Frontal cortex (tissue), 4 donors: ENCODE measurements around the gene MCAT. TPM values are rescaled to one million over a fixed set of nuclear protein-coding genes. Genes with fewer than 3 reads are reported as not detected.

Experiments used
- DNase-seq, 2 donors: peaks; one replicate each; pipeline ENCODE4 v3.0.0; 2012; ENCODE audit warnings: low spot score in 2 of 2
- FAIRE-seq: peaks from 2 replicates; lab custom pipeline; 2012; peaks lifted over from hg19 to GRCh38; lab: Jason Lieb, UNC
- total RNA-seq: library from RNA; depleted of rRNA; stranded (reverse); fragments of >200 nt; gene quantifications from one replicate; pipeline ENCODE4 v1.2.3, GENCODE V29; 2014
- donor health status: control.
- donor health status: control.
- donor health status: control.

The MCAT gene
- total RNA-seq, 1 donor from 2014 or later = 13.9 TPM

- no peak for FAIRE-seq
- DNase-seq = no peak
These were observed 30.9 kb upstream of the MCAT start for GRCh38 chr22:43173976-43174720.

GRCh38 chr22:43173566-43173965, 30.4 kb upstream of the MCAT start:
- DNase-seq = no peak
- no peak for FAIRE-seq

GRCh38 chr22:43172191-43172590, 29.0 kb upstream of the MCAT start:
- FAIRE-seq = no peak

GRCh38 chr22:43171607-43172006, 28.4 kb upstream of the MCAT start:
- DNase-seq (no peak), FAIRE-seq (no peak)

More at GRCh38 chr22:43172191-43172590, 29.0 kb upstream of the MCAT start:
- DNase-seq = no peak

- no peak for FAIRE-seq
- no peak for DNase-seq
These were observed 27.9 kb upstream of the MCAT start for GRCh38 chr22:43171019-43171491.

- FAIRE-seq (no peak), DNase-seq (no peak)
These were observed 26.9 kb upstream of the MCAT start for GRCh38 chr22:43170131-43170480.

GRCh38 chr22:43169310-43170130, 26.3 kb upstream of the MCAT start:
- FAIRE-seq (no peak), DNase-seq (no peak)

GRCh38 chr22:43168471-43169309, 25.5 kb upstream of the MCAT start:
- DNase-seq = no peak
- FAIRE-seq = no peak

GRCh38 chr22:43167001-43167589, 23.9 kb upstream of the MCAT start:
- FAIRE-seq (no peak), DNase-seq (no peak)

GRCh38 chr22:43166132-43166930, 23.1 kb upstream of the MCAT start:
- FAIRE-seq (no peak), DNase-seq (no peak)

GRCh38 chr22:43164636-43165035, 21.4 kb upstream of the MCAT start:
- FAIRE-seq = no peak
- no peak for DNase-seq

GRCh38 chr22:43163241-43163795, 20.1 kb upstream of the MCAT start:
- no peak for FAIRE-seq
- no peak for DNase-seq

- FAIRE-seq (no peak), DNase-seq (no peak)
These were observed 19.4 kb upstream of the MCAT start for GRCh38 chr22:43162412-43163150.

GRCh38 chr22:43160497-43161126, 17.4 kb upstream of the MCAT start:
- DNase-seq = no peak
- no peak for FAIRE-seq

GRCh38 chr22:43159484-43160178, 16.4 kb upstream of the MCAT start:
- DNase-seq = no peak
- FAIRE-seq = no peak

- DNase-seq (no peak), FAIRE-seq (no peak)
These were observed 15.7 kb upstream of the MCAT start for GRCh38 chr22:43158778-43159483.
